AG10803 (cell line): ENCODE data around the gene EVA1C.

Experiments used
- DNase-seq: peaks from one replicate; pipeline ENCODE4 v3.0.0; 2010; ENCODE audit warnings: low read depth
- H3K4me3 ChIP-seq: 2 replicates; pipeline ENCODE4 v1.5.1; 2011; ENCODE audit warnings: mild to moderate bottlenecking, low read length, control low read depth
- CTCF ChIP-seq: conservative IDR thresholded peaks from 2 replicates; pipeline ENCODE4 v1.5.1; 2011; ENCODE audit warnings: mild to moderate bottlenecking, low read length, control low read depth, inconsistent platforms

The EVA1C gene

GRCh38 chr21:32475162-32475812 lies 62.8 kb downstream of the EVA1C start:
- no peak overlapping the region for H3K4me3 ChIP-seq
- peak; percentile 98 for DNase-seq
- no peak for TF ChIP-seq CTCF

GRCh38 chr21:32476661-32477423 lies 64.3 kb downstream of the EVA1C start:
- TF ChIP-seq CTCF, result no peak
- H3K4me3 ChIP-seq, result no peak overlapping the region
- no peak for DNase-seq

GRCh38 chr21:32477424-32477745 lies 64.9 kb downstream of the EVA1C start:
- no peak overlapping the region for H3K4me3 ChIP-seq
- no peak for DNase-seq
- TF ChIP-seq CTCF, result no peak

GRCh38 chr21:32481875-32482408 lies 69.4 kb downstream of the EVA1C start:
- DNase-seq, result no peak
- no peak overlapping the region for H3K4me3 ChIP-seq
- no peak for TF ChIP-seq CTCF

- no peak for TF ChIP-seq CTCF
- DNase-seq, result no peak
- no peak overlapping the region for H3K4me3 ChIP-seq
These were observed 70.2 kb downstream of the EVA1C start for GRCh38 chr21:32482565-32483292.

GRCh38 chr21:32483293-32483595 lies 70.7 kb downstream of the EVA1C start:
- no peak for TF ChIP-seq CTCF

More at GRCh38 chr21:32483293-32483595, 70.7 kb downstream of the EVA1C start:
- no peak for DNase-seq
- no peak overlapping the region for H3K4me3 ChIP-seq
